Measurements from ENCODE around the gene GHDC. TPM values are rescaled to one million over a fixed set of nuclear protein-coding genes. Genes with fewer than 3 reads are reported as not detected.
A peak's percentile ranks its signal among the peaks of the same experiment; 100 is the strongest.

The GHDC gene
- total RNA-seq, 4 donors from 2014 or later: 13.2 to 71.4 (median 44.3) TPM

- H3K27ac ChIP-seq: no peak overlapping the region
- TF ChIP-seq POLR2A (IDR thresholded peaks at IDR 0.05): no peak
- TF ChIP-seq CTCF (IDR thresholded peaks at IDR 0.05): no peak
Observed at GRCh38 chr17:42179335-42179734, 15.0 kb downstream of the GHDC start.

GRCh38 chr17:42178817-42179216 is 15.5 kb downstream of the GHDC start:
- Histone ChIP-seq H3K9me3 (no peaks in the 10 kb centered on the region), H3K4me1 (peaks cover 0 to 26% (median 20%) of the 10 kb centered on the region in 4 donors), H3K27me3 (peaks cover 0 to 14% of the 10 kb centered on the region in 2 donors), H3K4me3 (no peak overlapping the region), H3K36me3 (no peaks in the 10 kb centered on the region), H3K27ac (peak overlapping the region in 1 of 4 donors; percentile 11)
- peak in 2 of 3 donors; percentile 41 to 67 for DNase-seq
- TF ChIP-seq CTCF (IDR thresholded peaks at IDR 0.05) (no peak), POLR2A (IDR thresholded peaks at IDR 0.05) (no peak)

More at GRCh38 chr17:42179335-42179734, 15.0 kb downstream of the GHDC start:
- no peak overlapping the region for H3K4me3 ChIP-seq
- H3K27me3 ChIP-seq: peaks cover 0 to 14% of the 10 kb centered on the region in 2 donors
- H3K36me3 ChIP-seq: no peaks in the 10 kb centered on the region
- no peak for DNase-seq
- H3K9me3 ChIP-seq: no peaks in the 10 kb centered on the region
- peaks cover 0 to 29% (median 21%) of the 10 kb centered on the region in 4 donors for H3K4me1 ChIP-seq

- H3K4me3 ChIP-seq: no peak overlapping the region
- H3K9me3 ChIP-seq: no peaks in the 10 kb centered on the region
- no peaks in the 10 kb centered on the region for H3K36me3 ChIP-seq
- H3K27ac ChIP-seq: no peak overlapping the region
- peaks cover 0 to 14% of the 10 kb centered on the region in 2 donors for H3K27me3 ChIP-seq
- DNase-seq: no peak
- no peak for TF ChIP-seq CTCF (IDR thresholded peaks at IDR 0.05)
- no peak for TF ChIP-seq POLR2A (IDR thresholded peaks at IDR 0.05)
- peaks cover 0 to 25% (median 12%) of the 10 kb centered on the region in 4 donors for H3K4me1 ChIP-seq
Observed at GRCh38 chr17:42177684-42178083, 16.6 kb downstream of the GHDC start.

GRCh38 chr17:42174126-42174783 is 20.0 kb downstream of the GHDC start:
- Histone ChIP-seq H3K36me3 (no peaks in the 10 kb centered on the region), H3K27me3 (no peaks in the 10 kb centered on the region), H3K4me1 (peaks cover 0 to 9% (median 0%) of the 10 kb centered on the region in 4 donors), H3K4me3 (no peak overlapping the region), H3K27ac (no peak overlapping the region), H3K9me3 (no peaks in the 10 kb centered on the region)
- TF ChIP-seq CTCF (IDR thresholded peaks at IDR 0.05) (no peak), POLR2A (IDR thresholded peaks at IDR 0.05) (no peak)
- no peak for DNase-seq

- TF ChIP-seq CTCF (IDR thresholded peaks at IDR 0.05): no peak
- TF ChIP-seq POLR2A (IDR thresholded peaks at IDR 0.05): no peak
- no peaks in the 10 kb centered on the region for H3K27me3 ChIP-seq
- no peak overlapping the region for H3K27ac ChIP-seq
- no peak overlapping the region for H3K4me3 ChIP-seq
- no peak for DNase-seq
- H3K9me3 ChIP-seq: no peaks in the 10 kb centered on the region
- no peaks in the 10 kb centered on the region for H3K4me1 ChIP-seq
- no peaks in the 10 kb centered on the region for H3K36me3 ChIP-seq
Observed at GRCh38 chr17:42171831-42172230, 22.5 kb downstream of the GHDC start.

All from Peyer's patch (tissue), 4 donors.